Adrenal gland (tissue), 5 donors: ENCODE measurements around the gene BNC2.

ENCODE experiments used
- CTCF ChIP-seq, 6 experiments: fragments of 450-650 bp in 4 of 6; fragments of 200-600 bp in 2 of 6; sonication (generic) in 1 of 6; IDR thresholded peaks; 1 replicate in 5 of 6; 2 replicates in 1 of 6; pipeline versions ENCODE4 v1.5.1 to v1.8.0; 2016 to 2021; ENCODE audit warnings: antibody characterized with exemption in 6 of 6, mild to moderate bottlenecking in 2 of 6, moderate library complexity in 1 of 6
- POLR2A ChIP-seq, 2 donors: fragments of 450-650 bp; IDR thresholded peaks; one replicate each; pipeline ENCODE4 v1.6.1; 2017; ENCODE audit warnings: antibody characterized with exemption in 2 of 2, mild to moderate bottlenecking in 2 of 2, moderate library complexity in 1 of 2
- donor health status: DM: no; HTN: no; CAD: no.

- TF ChIP-seq CTCF (IDR thresholded peaks at IDR 0.05) = peak in 1 of 6 experiments; percentile 17
- no peak for TF ChIP-seq POLR2A (IDR thresholded peaks at IDR 0.05)
Observed at GRCh38 chr9:16601991-16602390, 268.5 kb downstream of the BNC2 start.
